Cardiac septum (tissue), 1 donor: Measurements from ENCODE around the gene LMF2. TPM values are rescaled to one million over a fixed set of nuclear protein-coding genes. Genes with fewer than 3 reads are reported as not detected.
"Not testable (repeated sequence)": the region's sequence is repeated elsewhere in the genome, so short reads cannot be mapped to it uniquely, and the experiment has no call there.

Experiments used
- DNase-seq: peaks from one replicate; pipeline ENCODE4 v3.0.0-alpha.2; 2020; ENCODE audit warnings: low spot score
- intact Hi-C: fragments of 100-400 bp; cut with DNase I; formaldehyde crosslinking; loops from one replicate; pipeline ENCODE4 v1.14.0; 2022
- long read RNA-seq: library from polyadenylated mRNA; unstranded; transcript quantifications from one replicate; pipeline ENCODE4 v2.0.0, GENCODE V29; 2021
- total RNA-seq: library from RNA; stranded (reverse); fragmentation: NEBNext Ultra II Directional; extraction: Animal tissue kit (Norgen Biotek cat#: 25700); gene quantifications from one replicate; pipeline ENCODE4 v1.2.1, GENCODE V29; 2021
- donor health status: DM: no; HTN: no; CAD: no.

The LMF2 gene, protein sequence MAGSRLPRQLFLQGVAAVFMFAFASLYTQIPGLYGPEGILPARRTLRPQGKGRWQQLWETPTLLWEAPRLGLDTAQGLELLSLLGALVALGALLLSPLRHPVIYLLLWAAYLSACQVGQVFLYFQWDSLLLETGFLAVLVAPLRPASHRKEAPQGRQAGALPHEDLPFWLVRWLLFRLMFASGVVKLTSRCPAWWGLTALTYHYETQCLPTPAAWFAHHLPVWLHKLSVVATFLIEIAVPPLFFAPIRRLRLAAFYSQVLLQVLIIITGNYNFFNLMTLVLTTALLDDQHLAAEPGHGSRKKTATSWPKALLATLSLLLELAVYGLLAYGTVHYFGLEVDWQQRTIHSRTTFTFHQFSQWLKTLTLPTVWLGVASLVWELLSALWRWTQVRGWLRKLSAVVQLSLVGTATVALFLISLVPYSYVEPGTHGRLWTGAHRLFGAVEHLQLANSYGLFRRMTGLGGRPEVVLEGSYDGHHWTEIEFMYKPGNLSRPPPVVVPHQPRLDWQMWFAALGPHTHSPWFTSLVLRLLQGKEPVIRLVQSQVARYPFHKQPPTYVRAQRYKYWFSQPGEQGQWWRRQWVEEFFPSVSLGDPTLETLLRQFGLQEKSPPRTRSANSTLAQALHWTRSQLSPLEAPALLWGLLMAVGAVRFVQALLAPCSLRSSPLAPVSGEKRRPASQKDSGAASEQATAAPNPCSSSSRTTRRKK
- 28.7 TPM for total RNA-seq
- long read RNA-seq, transcript LMF2-202 (14 exons, 2,582 nt): major isoform, 32 of 75 reads
- long read RNA-seq, partial matches to known transcripts: 24 of 75 reads
- long read RNA-seq, other reads (novel, unspliced or antisense): 19 of 75 reads

DNA sequence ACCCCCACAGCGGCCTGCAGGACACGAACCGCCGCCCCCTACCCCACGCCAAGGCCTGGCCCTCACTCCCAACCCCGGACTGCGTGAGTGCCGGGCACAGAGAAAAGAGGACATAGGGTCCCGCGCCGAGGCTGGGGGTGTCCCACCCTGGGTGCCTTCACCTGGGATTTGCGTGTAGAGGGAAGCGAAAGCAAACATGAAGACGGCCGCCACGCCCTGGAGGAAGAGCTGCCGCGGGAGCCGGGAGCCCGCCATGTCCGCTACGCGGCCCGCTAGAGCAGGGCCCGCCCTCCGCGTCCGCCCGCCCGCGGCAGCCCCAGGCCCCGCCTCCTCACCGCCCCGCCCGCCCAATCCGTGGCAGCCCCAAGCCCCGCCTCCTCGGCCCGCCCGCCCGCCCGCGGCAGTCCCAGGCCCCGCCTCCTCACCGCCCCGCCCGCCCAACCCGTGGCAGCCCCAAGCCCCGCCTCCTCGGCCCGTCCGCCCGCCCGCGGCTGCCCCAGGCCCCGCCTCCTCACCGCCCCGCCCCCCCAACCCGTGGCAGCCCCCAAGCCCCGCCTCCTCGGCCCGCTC, at the start of gene LMF2:
TSS of gene LMF2 (minus strand) at position 282 of the 570 bp plus-strand sequence. CDS start at position 255, 27 bp downstream.
- DNase-seq: peak; percentile 97
- intact Hi-C loops: loop anchor here (10.0 kb wide), 1 partner anchor 263 kb away; the partner anchor contains the start of gene TUBGCP6

DNA sequence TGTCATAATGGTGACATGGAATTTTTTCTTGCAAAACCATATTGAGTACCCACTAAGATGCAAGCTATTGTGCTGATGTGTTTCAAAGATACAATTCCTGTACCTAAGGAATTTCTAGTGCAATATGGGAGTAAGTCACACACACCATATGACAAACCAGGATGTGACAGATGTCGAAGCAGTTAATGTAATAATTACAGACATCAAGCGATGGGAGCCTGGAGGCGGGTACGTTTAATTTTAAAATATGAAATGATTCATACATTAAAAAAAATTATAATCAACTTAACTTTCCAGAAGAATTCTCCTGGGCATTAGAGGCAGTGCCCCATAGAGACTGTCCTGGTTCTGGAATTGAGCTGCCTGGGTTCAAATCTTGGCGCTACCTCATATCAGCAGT, 49.2 kb upstream of the LMF2 start:
- DNase-seq: no peak

DNA sequence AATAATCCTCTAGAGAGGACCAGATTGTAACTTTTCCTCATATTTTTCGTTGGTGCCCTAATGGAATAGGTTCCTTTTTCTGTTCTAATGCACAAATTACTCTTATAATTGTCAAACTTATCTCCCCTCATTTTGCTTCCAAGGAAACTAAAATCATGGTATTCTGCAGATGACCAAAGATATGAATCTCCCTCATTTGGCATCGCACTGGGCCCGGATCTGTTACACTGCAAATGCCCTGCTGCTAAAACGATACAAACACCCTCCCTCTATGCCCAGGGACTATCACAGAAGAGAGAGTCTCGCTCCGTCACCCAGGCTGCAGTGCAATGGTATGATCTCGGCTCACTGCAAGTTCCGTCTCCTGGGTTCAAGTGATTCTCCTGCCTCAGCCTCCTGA, 45.8 kb upstream of the LMF2 start:
- intact Hi-C loops: no loop called here
- DNase-seq: no peak

More for the DNA sequence above, 49.2 kb upstream of the LMF2 start:
- intact Hi-C loops: no loop called here

- intact Hi-C loops: no loop called here
Measured at GRCh38 chr22:50551160-50551752, 43.8 kb upstream of the LMF2 start.

GRCh38 chr22:50550395-50550794, 42.9 kb upstream of the LMF2 start:
- no peak for DNase-seq

More at GRCh38 chr22:50551160-50551752, 43.8 kb upstream of the LMF2 start:
- no peak for DNase-seq

GRCh38 chr22:50548921-50549790, 41.7 kb upstream of the LMF2 start:
- intact Hi-C loops: no loop called here
- no peak for DNase-seq

More at GRCh38 chr22:50550395-50550794, 42.9 kb upstream of the LMF2 start:
- intact Hi-C loops: no loop called here

DNA sequence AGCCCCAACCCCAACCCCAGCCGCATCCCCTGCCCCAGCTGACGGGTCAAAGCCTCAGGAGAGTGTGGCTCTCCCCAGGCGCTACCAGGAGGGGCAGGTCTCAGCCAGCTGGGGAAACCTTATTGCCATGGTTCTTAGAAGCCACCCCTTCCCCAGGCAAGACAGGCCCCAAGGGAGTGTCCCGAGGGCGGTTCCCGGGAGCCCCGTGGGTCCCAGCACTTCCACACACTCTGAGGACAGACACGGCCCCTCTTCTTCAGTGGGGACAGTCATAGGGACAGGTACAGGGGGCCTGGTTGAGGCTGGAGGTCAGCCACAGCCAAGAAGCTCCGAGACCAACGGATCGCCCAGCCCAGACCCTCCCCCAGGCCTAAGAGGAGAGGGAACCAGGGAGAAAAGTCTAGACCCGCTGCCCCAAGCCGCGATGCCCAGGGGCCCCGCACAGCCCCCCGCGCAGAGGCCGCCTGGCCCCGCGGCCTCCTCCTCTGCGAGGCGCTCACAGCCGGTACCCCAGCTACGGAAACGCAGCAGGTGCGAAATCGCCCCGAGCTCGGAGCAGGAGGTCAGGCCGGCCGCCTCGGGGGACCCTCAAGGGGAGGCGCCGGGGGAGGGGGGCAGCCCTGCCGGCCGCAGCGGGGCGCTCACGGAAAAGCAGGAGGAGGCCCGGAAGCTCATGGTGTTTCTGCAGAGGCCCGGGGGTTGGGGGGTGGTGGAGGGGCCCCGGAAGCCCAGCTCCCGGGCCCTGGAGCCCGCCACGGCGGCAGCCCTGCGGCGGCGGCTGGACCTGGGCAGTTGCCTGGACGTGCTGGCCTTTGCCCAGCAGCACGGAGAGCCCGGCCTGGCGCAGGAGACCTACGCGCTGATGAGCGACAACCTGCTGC, 40.8 kb upstream of the LMF2 start:
- intact Hi-C loops: no loop called here
- no peak for DNase-seq

GRCh38 chr22:50547263-50547985, 39.9 kb upstream of the LMF2 start:
- intact Hi-C loops: no loop called here
- DNase-seq: no peak

DNA sequence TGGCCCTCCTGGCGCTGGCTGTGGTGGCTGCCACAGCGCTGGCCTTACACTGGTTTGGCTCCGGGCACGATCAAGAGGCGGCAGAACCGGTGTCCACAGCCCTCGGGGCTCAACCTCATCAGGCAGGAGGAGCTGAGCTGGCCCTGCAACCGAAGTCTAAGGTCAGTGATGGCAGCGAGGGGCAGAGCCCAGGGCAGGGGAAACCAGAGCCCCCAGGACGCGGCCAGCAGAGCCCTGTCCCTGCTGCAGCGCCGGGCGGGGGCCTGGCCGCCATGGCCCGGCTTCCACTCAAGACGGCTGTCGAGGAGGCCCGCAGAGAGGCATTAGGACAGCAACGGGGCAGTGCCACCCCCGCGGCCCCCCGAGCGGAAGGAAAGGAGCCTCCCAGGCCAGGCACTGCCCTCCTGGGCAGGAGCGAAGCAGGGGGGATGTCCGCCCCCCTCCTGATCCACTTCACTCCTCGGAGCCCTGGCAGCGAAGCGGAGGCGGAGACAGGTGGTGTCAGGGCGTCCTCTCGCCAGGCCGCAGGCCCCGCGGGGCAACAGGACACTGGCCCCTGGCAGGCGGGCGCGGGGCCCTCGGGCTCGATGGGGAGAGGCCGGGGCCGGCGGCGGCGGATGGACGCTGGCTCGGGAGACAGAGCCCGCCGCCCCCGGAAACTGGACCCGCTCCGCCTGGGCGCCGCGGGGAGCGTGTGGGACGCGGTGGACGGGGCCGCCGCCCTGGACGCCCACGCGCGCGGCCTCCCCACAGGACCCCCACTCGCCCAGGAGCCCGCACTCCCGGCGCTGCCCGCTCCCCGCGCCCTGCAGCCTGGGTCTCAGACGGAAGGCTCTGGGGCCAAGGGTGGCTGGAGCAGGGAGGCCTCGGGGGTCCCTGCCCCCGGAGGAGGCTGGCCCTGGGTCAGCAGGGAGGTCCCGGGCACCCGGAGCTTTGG, 39.1 kb upstream of the LMF2 start:
- intact Hi-C loops: no loop called here
- DNase-seq: no peak

DNA sequence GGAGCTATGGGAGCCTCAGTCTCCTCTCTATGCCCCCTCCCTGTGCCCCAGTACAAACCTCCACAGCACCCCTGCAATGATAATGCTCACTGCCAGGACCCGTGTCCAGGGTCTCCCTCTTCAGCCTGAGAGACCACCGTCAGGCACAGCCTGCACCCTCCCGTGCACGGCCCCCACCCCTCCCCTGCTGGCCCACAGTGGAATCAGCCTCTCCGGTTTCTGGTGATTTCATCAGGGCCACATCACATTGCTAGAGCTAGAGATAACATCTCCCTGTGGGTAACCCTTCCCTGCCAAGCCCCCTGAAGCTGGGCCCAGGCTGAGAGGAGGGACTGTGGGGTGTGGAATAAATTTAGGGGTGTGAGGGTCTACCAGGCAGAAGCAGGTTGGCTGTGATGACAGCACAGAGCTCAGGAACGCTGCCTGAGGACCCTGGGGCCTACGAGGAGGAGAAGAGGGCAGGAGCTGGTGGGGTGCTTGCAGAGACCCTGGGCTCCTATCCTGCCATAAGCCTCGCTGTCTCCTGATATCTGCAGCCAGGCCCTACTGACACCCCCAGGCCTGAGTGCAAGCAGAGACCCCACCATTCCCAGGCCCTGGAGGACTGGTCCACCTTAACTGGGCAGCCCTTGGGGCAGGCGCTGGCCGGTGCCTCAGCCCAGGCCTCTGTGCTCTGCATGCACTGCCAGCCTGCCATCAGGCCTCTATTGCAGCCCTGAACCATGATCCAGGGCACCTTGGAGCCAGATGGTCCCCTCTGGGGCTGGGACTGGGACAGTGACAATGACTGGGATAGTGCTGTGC, 38.2 kb upstream of the LMF2 start, which contains the start of gene KLHDC7B:
TSS of gene KLHDC7B (plus strand) at position 378 of the 804 bp plus-strand sequence. CDS start at position 723, 345 bp downstream.
- intact Hi-C loops: no loop called here
- DNase-seq: no peak

DNA sequence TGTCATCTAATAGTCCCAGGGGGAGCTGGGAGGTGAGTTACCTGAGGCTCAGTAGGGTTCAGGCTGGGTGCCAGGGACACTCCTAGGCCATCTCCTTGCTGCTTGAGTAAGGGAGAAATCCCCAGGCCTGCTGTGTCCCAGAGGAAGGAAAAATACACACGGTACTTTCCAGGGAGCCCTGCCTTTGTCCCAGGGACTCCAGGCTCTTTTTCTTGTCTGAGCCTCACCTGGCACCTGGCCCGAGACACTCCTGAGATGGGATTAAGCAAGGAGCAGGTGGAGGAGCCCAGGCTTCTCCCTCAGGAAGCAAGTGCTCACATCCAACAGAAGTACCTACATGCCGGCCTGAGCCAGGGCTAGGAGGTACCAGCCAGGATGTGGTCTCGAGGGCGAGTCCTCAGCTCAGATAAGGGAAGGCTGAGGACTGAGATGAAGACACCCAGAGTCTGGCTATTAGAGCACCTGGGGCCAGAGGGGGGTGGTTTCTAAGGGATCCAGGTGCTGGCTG, 37.3 kb upstream of the LMF2 start:
- DNase-seq: no peak
- intact Hi-C loops: no loop called here

DNA sequence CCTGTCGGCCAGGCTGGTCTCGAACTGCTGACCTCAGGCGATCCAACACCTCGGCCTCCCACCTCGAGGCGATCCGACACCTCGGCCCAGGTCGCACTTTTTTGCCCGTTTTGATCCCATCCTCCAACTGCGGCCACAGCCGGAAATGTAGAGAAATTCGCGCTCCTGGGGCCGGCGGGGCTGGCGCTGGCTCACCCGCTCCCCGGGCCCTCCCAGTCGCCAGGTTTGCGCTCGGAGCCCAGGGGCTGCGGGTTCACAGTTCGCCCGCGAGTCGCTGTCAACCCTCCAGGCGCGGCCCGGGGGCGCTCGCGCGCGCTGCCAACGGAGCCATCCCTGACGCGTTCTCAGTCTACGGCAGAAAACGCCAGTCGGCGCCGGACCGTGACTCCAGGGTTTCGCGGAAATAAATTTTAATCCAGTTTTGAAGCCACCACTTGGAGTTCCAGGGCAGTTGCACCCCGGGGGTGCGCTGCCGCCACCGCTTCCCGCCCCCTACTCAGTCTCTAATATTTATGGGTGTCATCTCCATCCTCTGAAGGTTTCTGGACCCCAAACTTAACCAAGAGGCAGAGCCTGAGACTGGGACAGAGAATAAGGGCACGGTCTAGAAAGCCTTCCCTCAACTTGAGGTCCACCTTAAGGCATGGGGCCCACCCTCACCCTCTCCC, 36.7 kb upstream of the LMF2 start:
- peak; percentile 94 for DNase-seq
- intact Hi-C loops: no loop called here

- intact Hi-C loops: no loop called here
- peak; percentile 88 for DNase-seq
Measured at GRCh38 chr22:50542416-50542927, 35.0 kb upstream of the LMF2 start.

- intact Hi-C loops: not testable (repeated sequence)
- DNase-seq: peak; percentile 86
Measured at GRCh38 chr22:50541667-50542026, 34.1 kb upstream of the LMF2 start.
